Type B pancreatic cell (in vitro differentiated cells): ENCODE results near the gene PPFIBP1. TPM values are rescaled to one million over a fixed set of nuclear protein-coding genes. Genes with fewer than 3 reads are reported as not detected.
"Not testable (repeated sequence)": the region's sequence is repeated elsewhere in the genome, so short reads cannot be mapped to it uniquely, and the experiment has no call there.

Source experiments
- DNase-seq: peaks from one replicate; pipeline ENCODE4 v3.0.0; 2021; ENCODE audit warnings: mixed read lengths; ENCODE audit not compliant: unreplicated experiment; ENCODE audit errors: extremely low spot score
- H3K27ac Mint-ChIP-seq: 2 replicates; pipeline ENCODE4 v1.8.0; 2021; ENCODE audit warnings: mild to moderate bottlenecking, mixed read lengths
- H3K27me3 Mint-ChIP-seq: 2 replicates; pipeline ENCODE4 v1.8.0; 2021; ENCODE audit warnings: mixed read lengths
- H3K36me3 Mint-ChIP-seq: 2 replicates; pipeline ENCODE4 v1.8.0; 2021; ENCODE audit warnings: mixed read lengths
- H3K4me1 Mint-ChIP-seq: one replicate; pipeline ENCODE4 v1.8.0; 2021; ENCODE audit warnings: mixed read lengths; ENCODE audit not compliant: unreplicated experiment
- H3K4me3 Mint-ChIP-seq: 2 replicates; pipeline ENCODE4 v1.8.0; 2021; ENCODE audit warnings: mild to moderate bottlenecking, mixed read lengths
- H3K9me3 Mint-ChIP-seq: 2 replicates; pipeline ENCODE4 v1.8.0; 2021; ENCODE audit warnings: mixed read lengths
- total RNA-seq: library from RNA; stranded (reverse); gene quantifications from 2 replicates; pipeline ENCODE4 v1.2.1, GENCODE V29; 2021; ENCODE audit warnings: low replicate concordance
- TF ChIP-seq, protein P1 (sequence below): fragments of 200-600 bp; sonication (generic); conservative IDR thresholded peaks from 2 replicates; pipeline ENCODE4 v1.5.0; 2021; ENCODE audit warnings: antibody characterized with exemption, mild to moderate bottlenecking

The PPFIBP1 gene
- total RNA-seq, 1 donor from 2014 or later, result 68.3 TPM

DNA sequence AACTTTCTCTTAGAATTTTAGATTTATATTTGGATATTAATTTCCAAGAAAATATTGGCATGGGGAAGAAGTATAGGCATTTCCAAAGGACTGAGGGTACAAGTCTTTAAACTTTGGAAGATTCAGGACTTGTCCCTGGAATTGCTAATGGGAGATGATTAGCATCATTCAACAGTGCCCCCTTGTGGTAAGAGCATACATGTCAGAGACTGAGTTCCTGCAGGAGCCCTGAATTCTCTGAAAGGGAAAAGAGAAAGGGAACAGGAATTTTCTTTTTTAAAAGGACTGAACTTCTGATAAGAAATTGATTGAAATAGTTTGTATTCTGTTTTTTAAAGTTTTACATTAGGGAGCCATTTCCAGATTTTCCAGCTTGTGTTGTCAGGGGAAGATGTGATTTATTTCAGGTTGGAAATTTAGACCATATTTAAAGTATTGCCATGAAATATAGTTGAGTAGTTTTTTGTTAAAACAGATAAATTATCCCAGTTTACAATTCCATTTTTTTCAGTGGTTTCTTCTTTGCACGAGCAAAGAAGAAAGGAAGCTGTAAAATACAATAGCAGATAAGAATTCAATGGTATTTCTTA lies 128.3 kb downstream of the PPFIBP1 start:
- Mint-ChIP-seq H3K4me3 (no peak overlapping the region), H3K36me3 (peaks cover 25% of the 10 kb centered on the region), H3K9me3 (no peaks in the 10 kb centered on the region), H3K4me1 (no peaks in the 10 kb centered on the region), H3K27me3 (no peaks in the 10 kb centered on the region), H3K27ac (no peak overlapping the region)
- DNase-seq, result no peak
- TF ChIP-seq, protein P1, sequence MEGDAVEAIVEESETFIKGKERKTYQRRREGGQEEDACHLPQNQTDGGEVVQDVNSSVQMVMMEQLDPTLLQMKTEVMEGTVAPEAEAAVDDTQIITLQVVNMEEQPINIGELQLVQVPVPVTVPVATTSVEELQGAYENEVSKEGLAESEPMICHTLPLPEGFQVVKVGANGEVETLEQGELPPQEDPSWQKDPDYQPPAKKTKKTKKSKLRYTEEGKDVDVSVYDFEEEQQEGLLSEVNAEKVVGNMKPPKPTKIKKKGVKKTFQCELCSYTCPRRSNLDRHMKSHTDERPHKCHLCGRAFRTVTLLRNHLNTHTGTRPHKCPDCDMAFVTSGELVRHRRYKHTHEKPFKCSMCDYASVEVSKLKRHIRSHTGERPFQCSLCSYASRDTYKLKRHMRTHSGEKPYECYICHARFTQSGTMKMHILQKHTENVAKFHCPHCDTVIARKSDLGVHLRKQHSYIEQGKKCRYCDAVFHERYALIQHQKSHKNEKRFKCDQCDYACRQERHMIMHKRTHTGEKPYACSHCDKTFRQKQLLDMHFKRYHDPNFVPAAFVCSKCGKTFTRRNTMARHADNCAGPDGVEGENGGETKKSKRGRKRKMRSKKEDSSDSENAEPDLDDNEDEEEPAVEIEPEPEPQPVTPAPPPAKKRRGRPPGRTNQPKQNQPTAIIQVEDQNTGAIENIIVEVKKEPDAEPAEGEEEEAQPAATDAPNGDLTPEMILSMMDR, result peak; percentile 96

GRCh38 chr12:27653661-27654060 lies 129.7 kb downstream of the PPFIBP1 start:
- Mint-ChIP-seq H3K27me3 (no peaks in the 10 kb centered on the region), H3K27ac (no peak overlapping the region), H3K4me1 (no peaks in the 10 kb centered on the region), H3K4me3 (no peak overlapping the region), H3K36me3 (peaks cover 18% of the 10 kb centered on the region), H3K9me3 (no peaks in the 10 kb centered on the region)
- no peak for DNase-seq
- TF ChIP-seq, protein P1, result no peak

- not testable (repeated sequence) for H3K27me3 Mint-ChIP-seq, H3K27ac Mint-ChIP-seq, H3K4me1 Mint-ChIP-seq, DNase-seq, H3K4me3 Mint-ChIP-seq, H3K9me3 Mint-ChIP-seq
- H3K36me3 Mint-ChIP-seq, result peaks cover 23% of the 10 kb centered on the region
Measured at GRCh38 chr12:27655476-27655875, 131.5 kb downstream of the PPFIBP1 start.

DNA sequence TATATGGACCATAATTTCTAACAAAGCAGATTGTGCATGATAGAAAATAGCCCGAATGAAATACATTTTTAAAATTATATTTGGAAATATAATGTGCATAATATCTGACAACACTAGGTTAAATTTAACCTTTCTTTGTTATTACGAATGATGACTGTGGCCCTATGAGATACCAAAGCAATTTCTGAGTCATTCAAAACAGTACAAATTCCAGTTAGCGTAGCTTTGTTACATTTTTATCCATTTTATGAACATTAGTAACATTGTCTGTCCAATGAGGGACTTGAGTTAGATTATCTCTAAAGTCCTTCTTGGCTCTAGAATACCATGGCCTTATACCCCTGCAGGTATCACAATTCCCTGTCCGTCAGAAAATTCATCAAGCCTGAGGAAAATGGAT lies 133.3 kb downstream of the PPFIBP1 start:
- H3K27ac Mint-ChIP-seq, result no peak overlapping the region
- peaks cover 31% of the 10 kb centered on the region for H3K36me3 Mint-ChIP-seq
- no peaks in the 10 kb centered on the region for H3K4me1 Mint-ChIP-seq
- H3K9me3 Mint-ChIP-seq, result no peaks in the 10 kb centered on the region
- no peaks in the 10 kb centered on the region for H3K27me3 Mint-ChIP-seq
- TF ChIP-seq, protein P1, result no peak
- DNase-seq, result no peak
- no peak overlapping the region for H3K4me3 Mint-ChIP-seq

DNA sequence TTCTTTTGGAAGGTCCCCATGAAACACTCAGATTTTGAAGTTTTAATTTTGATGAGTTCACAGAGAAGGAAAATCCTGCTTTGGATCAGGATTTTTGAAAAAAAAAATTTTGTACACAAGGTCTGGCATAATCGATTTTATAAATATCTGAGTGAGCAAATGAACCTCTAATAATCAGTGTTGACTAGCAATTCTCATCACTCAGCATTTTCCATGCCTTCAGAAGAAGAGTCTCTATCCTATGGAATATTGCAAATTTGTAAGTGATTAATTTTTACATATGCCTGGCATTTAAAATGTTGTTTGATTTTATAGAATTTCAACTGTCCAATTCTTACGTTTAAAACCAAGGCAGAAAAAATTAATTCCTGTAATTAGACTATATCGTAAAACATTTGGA lies 141.7 kb downstream of the PPFIBP1 start:
- TF ChIP-seq, protein P1, result no peak
- peaks cover 68% of the 10 kb centered on the region for H3K36me3 Mint-ChIP-seq
- DNase-seq, result no peak
- H3K4me1 Mint-ChIP-seq, result no peaks in the 10 kb centered on the region
- no peak overlapping the region for H3K4me3 Mint-ChIP-seq
- no peaks in the 10 kb centered on the region for H3K27me3 Mint-ChIP-seq
- no peak overlapping the region for H3K27ac Mint-ChIP-seq
- H3K9me3 Mint-ChIP-seq, result no peaks in the 10 kb centered on the region

DNA sequence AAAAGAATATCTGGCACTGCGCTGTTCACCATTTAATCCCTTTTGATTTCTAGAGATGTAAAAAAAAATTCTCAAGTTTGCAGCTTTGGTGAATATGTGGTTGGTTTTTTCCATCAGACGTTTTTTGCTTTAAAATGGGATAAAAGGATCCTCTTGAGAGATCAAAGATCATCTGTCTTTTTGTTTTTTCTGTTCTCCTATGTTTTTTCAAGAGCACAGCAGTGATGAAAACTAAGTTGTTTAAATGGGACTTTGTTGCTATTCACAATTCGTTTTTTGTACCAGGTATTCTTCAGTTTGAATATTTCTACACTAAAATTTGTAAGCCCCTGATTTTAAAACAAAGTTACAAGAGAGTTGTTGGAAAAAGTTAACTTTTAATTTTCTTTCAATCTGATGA lies 142.5 kb downstream of the PPFIBP1 start:
- H3K4me1 Mint-ChIP-seq, result no peaks in the 10 kb centered on the region
- TF ChIP-seq, protein P1, result no peak
- H3K27me3 Mint-ChIP-seq, result no peaks in the 10 kb centered on the region
- no peak overlapping the region for H3K4me3 Mint-ChIP-seq
- DNase-seq, result no peak
- H3K27ac Mint-ChIP-seq, result no peak overlapping the region
- H3K36me3 Mint-ChIP-seq, result peaks cover 68% of the 10 kb centered on the region
- H3K9me3 Mint-ChIP-seq, result no peaks in the 10 kb centered on the region
